ENCODE results near the gene ITPR1.

Gene ITPR1

GRCh38 chr3:4525560-4526223 is 32.5 kb downstream of the ITPR1 start:
- no peak overlapping the region for H3K4me3 ChIP-seq (replicated peaks; ENCODE audit: low read depth, low read length)
- TF ChIP-seq CTCF (IDR thresholded peaks at IDR 0.05; ENCODE audit: low read depth, low read length, missing control alignments) = no peak
- DNase-seq (ENCODE audit: extremely low read depth, low read depth) = no peak

GRCh38 chr3:4528320-4528719 is 35.2 kb downstream of the ITPR1 start:
- H3K4me3 ChIP-seq (replicated peaks; ENCODE audit: low read depth, low read length) = no peak overlapping the region
- DNase-seq (ENCODE audit: extremely low read depth, low read depth) = no peak
- no peak for TF ChIP-seq CTCF (IDR thresholded peaks at IDR 0.05; ENCODE audit: low read depth, low read length, missing control alignments)

DNA sequence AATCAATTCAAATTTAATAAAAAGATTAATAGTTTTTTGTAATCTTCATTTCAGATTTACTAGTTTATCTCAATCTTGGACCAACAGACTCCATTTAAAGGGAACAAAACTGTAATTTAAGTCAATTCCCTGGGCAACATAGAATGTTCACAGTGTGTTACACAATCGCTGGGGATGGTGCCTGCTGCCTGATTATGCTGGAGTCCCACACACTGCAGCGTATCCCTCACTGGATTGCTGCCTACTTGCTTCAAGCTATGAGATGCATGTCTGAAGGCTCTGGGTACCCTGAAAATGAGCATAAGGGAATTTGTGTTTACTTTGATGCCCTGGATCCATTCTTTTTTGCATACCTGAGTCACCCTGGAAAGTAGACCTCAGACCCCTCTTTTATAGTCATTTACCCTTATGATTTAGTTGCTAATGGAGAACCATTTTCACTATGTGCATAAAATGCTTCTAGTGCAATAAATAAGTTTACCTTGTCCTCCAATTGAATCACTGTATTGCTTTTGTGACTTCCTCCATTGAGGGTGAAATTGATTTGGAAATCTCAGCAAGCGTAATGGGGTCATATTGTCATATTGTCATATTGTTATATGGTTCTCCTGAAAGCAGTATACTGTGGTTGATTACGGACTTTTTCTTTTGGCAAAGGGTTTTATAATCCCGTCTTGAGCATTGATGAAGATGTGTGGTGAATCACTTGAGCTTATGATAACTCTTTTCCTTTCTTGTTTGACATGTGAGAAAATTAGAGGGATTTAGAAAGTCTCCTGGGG is 35.9 kb downstream of the ITPR1 start:
- no peak overlapping the region for H3K4me3 ChIP-seq (replicated peaks; ENCODE audit: low read depth, low read length)
- no peak for TF ChIP-seq CTCF (IDR thresholded peaks at IDR 0.05; ENCODE audit: low read depth, low read length, missing control alignments)
- DNase-seq (ENCODE audit: extremely low read depth, low read depth) = no peak

- no peak for TF ChIP-seq CTCF (IDR thresholded peaks at IDR 0.05; ENCODE audit: low read depth, low read length, missing control alignments)
- no peak for DNase-seq (ENCODE audit: extremely low read depth, low read depth)
- H3K4me3 ChIP-seq (replicated peaks; ENCODE audit: low read depth, low read length) = no peak overlapping the region
Measured at GRCh38 chr3:4529876-4530588, 36.9 kb downstream of the ITPR1 start.

- TF ChIP-seq CTCF (IDR thresholded peaks at IDR 0.05; ENCODE audit: low read depth, low read length, missing control alignments) = no peak
- DNase-seq (ENCODE audit: extremely low read depth, low read depth) = no peak
- no peak overlapping the region for H3K4me3 ChIP-seq (replicated peaks; ENCODE audit: low read depth, low read length)
Measured at GRCh38 chr3:4531478-4532025, 38.4 kb downstream of the ITPR1 start.

DNA sequence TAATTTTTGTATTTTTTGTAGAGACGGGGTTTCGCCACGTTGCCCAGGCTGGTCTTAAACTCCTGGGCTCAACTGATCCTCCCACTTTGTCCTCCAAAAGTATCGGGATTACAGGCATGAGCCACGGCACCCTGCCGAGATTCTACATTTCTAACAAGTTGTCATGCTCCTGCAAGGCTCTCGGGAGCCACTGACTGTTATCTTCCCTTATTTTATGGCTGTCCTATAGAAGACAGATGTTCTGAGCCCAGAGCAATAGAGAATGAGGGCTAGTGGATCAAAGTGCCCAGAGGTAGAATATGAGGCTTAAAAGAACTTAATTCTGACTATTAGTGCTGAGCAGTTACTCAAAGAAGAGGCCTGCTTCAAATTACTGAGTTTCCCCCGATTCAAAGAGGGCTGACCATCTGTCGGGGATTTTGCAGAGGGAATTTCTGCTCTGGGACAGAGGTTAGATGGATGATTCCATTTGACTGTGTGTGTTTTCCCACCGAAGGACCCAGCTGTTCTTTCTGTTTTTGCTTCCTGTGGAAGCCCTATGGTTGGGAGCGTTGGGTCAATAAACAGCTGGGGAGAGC is 39.5 kb downstream of the ITPR1 start:
- no peak for DNase-seq (ENCODE audit: extremely low read depth, low read depth)
- H3K4me3 ChIP-seq (replicated peaks; ENCODE audit: low read depth, low read length) = no peak overlapping the region
- TF ChIP-seq CTCF (IDR thresholded peaks at IDR 0.05; ENCODE audit: low read depth, low read length, missing control alignments) = no peak

Data from HFF-Myc (cell line).